GM23338 (cell line): ENCODE data around the gene RBM44. TPM values are rescaled to one million over a fixed set of nuclear protein-coding genes. Genes with fewer than 3 reads are reported as not detected.

Experiments used
- ATAC-seq: fragments of 200-7000 bp; cut with Tn5 transposase; 3 replicates; pipeline ENCODE4 v1.9.1; 2020
- DNase-seq: peaks from one replicate; pipeline ENCODE4 v3.0.0-alpha.2; 2015; ENCODE audit warnings: low spot score
- H2AFZ ChIP-seq: fragments of 200-600 bp; sonication (generic); 2 replicates; pipeline ENCODE4 v1.8.0; 2016; ENCODE audit warnings: antibody characterized with exemption, mild to moderate bottlenecking, moderate library complexity
- H3F3A ChIP-seq: fragments of 200-600 bp; sonication (generic); replicated peaks from 2 replicates; pipeline ENCODE4 v1.8.0; 2017; ENCODE audit warnings: antibody characterized with exemption, mixed run types, low read depth
- H3K27ac ChIP-seq: fragments of 200-600 bp; sonication (generic); 2 replicates; pipeline ENCODE4 v1.6.1; 2016; ENCODE audit warnings: low read depth
- H3K27me3 ChIP-seq: fragments of 200-600 bp; sonication (generic); 2 replicates; pipeline ENCODE4 v1.8.0; 2016; ENCODE audit warnings: mild to moderate bottlenecking, mixed run types, moderate library complexity; ENCODE audit not compliant: insufficient read depth
- H3K36me3 ChIP-seq: fragments of 200-600 bp; sonication (generic); 2 replicates; pipeline ENCODE4 v1.8.0; 2016; ENCODE audit warnings: mild to moderate bottlenecking; ENCODE audit not compliant: insufficient read depth
- H3K4me1 ChIP-seq: fragments of 200-600 bp; sonication (generic); 2 replicates; pipeline ENCODE4 v1.8.0; 2016; ENCODE audit warnings: mild to moderate bottlenecking, moderate library complexity; ENCODE audit not compliant: insufficient read depth
- H3K4me2 ChIP-seq: fragments of 200-600 bp; sonication (generic); 2 replicates; pipeline ENCODE4 v1.7.1; 2017; ENCODE audit warnings: mixed run types
- H3K4me3 ChIP-seq: fragments of 200-600 bp; sonication (generic); 2 replicates; pipeline ENCODE4 v1.6.1; 2016; ENCODE audit warnings: mixed run types
- H3K79me2 ChIP-seq: fragments of 200-600 bp; sonication (generic); replicated peaks from 2 replicates; pipeline ENCODE4 v1.8.0; 2017; ENCODE audit warnings: mild to moderate bottlenecking; ENCODE audit not compliant: insufficient read depth
- H3K9me2 ChIP-seq: fragments of 200-600 bp; sonication (generic); 2 replicates; pipeline ENCODE4 v1.8.0; 2017; ENCODE audit not compliant: insufficient read depth
- H4K20me1 ChIP-seq: fragments of 200-600 bp; sonication (generic); replicated peaks from 2 replicates; pipeline ENCODE4 v1.8.0; 2017; ENCODE audit warnings: mild to moderate bottlenecking; ENCODE audit not compliant: insufficient read depth
- H3K27ac Mint-ChIP-seq: 2 replicates; pipeline ENCODE4 v1.8.0; 2020; ENCODE audit warnings: inconsistent platforms, mild to moderate bottlenecking, moderate library complexity, mixed read lengths
- H3K27me3 Mint-ChIP-seq: 3 replicates; pipeline ENCODE4 v1.8.0; 2022; ENCODE audit warnings: low read depth, mild to moderate bottlenecking, moderate library complexity, mixed read lengths, inconsistent platforms; ENCODE audit not compliant: insufficient read depth, poor library complexity
- H3K36me3 Mint-ChIP-seq: 3 replicates; pipeline ENCODE4 v1.8.0; 2021; ENCODE audit warnings: low read depth, mild to moderate bottlenecking, inconsistent platforms, moderate library complexity, mixed read lengths
- H3K4me1 Mint-ChIP-seq: 3 replicates; pipeline ENCODE4 v1.8.0; 2020; ENCODE audit warnings: mild to moderate bottlenecking, inconsistent platforms, mixed read lengths
- H3K4me3 Mint-ChIP-seq: 3 replicates; pipeline ENCODE4 v1.8.0; 2021; ENCODE audit warnings: moderate library complexity, mild to moderate bottlenecking, inconsistent platforms, mixed read lengths
- H3K9me3 Mint-ChIP-seq: 3 replicates; pipeline ENCODE4 v1.8.0; 2020; ENCODE audit warnings: moderate library complexity, mild to moderate bottlenecking, inconsistent platforms, mixed read lengths
- CREB1 ChIP-seq: fragments of 250-450 bp; sonication (Bioruptor Pico); IDR thresholded peaks from 2 replicates; pipeline ENCODE4 v1.5.0; 2020; ENCODE audit warnings: low read depth, mild to moderate bottlenecking, moderate library complexity
- ETS1 ChIP-seq: IDR thresholded peaks from 2 replicates; pipeline ENCODE4 v1.6.1; 2016; ENCODE audit warnings: antibody characterized with exemption
- EZH2 ChIP-seq: fragments of 200-600 bp; sonication (generic); IDR thresholded peaks from one replicate; pipeline ENCODE4 v1.8.0; 2017; ENCODE audit warnings: antibody characterized with exemption, mild to moderate bottlenecking, low read depth; ENCODE audit not compliant: unreplicated experiment
- REST ChIP-seq: IDR thresholded peaks from one replicate; pipeline ENCODE4 v1.6.1; 2018; ENCODE audit warnings: antibody characterized with exemption; ENCODE audit not compliant: unreplicated experiment
- ZNF114 ChIP-seq: fragments of 250-450 bp; sonication (Bioruptor Pico); IDR thresholded peaks from 2 replicates; pipeline ENCODE4 v1.5.0; 2020; ENCODE audit warnings: mild to moderate bottlenecking, moderate library complexity
- polyA plus RNA-seq: library from polyadenylated mRNA; unstranded; fragments of >200 nt; fragmentation: Nextera tagmentation; extraction: Ambion mirVana; gene quantifications from 2 replicates; pipeline ENCODE4 v1.2.1, GENCODE V29; 2016
- total RNA-seq: library from RNA; depleted of rRNA; stranded (reverse); fragments of >200 nt; shearing (Covaris generic); gene quantifications from 2 replicates; pipeline ENCODE4 v1.2.3, GENCODE V29; 2014

The RBM44 gene
- total and polyA plus RNA-seq, 2 experiments from 2014 or later, result 0.29 to 0.87 TPM

- ATAC-seq (no peak), DNase-seq (no peak)
- peaks cover 6% of the 10 kb centered on the region for H3K4me1 Mint-ChIP-seq
Measured at GRCh38 chr2:237876951-237877491, 78.4 kb downstream of the RBM44 start.

More at GRCh38 chr2:237876951-237877491, 78.4 kb downstream of the RBM44 start:
- TF ChIP-seq ZNF114, result no peak
- TF ChIP-seq ETS1, result no peak
- TF ChIP-seq EZH2, result no peak
- no peak for TF ChIP-seq CREB1
- no peak for TF ChIP-seq REST
- no peaks in the 10 kb centered on the region for H4K20me1 ChIP-seq
- H3K4me2 ChIP-seq, result no peak overlapping the region
- no peak overlapping the region for H3K4me3 Mint-ChIP-seq
- no peak overlapping the region for H3K27ac Mint-ChIP-seq
- no peaks in the 10 kb centered on the region for H3F3A ChIP-seq
- H3K36me3 ChIP-seq, result no peaks in the 10 kb centered on the region
- H3K4me3 ChIP-seq, result no peak overlapping the region
- no peaks in the 10 kb centered on the region for H3K9me2 ChIP-seq
- peaks cover 2% of the 10 kb centered on the region; the same call in 1 of the 3 replicates for H3K9me3 Mint-ChIP-seq
- H3K4me1 ChIP-seq, result no peaks in the 10 kb centered on the region
- H2AFZ ChIP-seq, result no peak overlapping the region
- H3K27ac ChIP-seq, result no peak overlapping the region
- H3K27me3 ChIP-seq, result no peaks in the 10 kb centered on the region
- H3K27me3 Mint-ChIP-seq, result peaks cover 5% of the 10 kb centered on the region
- H3K79me2 ChIP-seq, result no peaks in the 10 kb centered on the region
- H3K36me3 Mint-ChIP-seq, result no peaks in the 10 kb centered on the region
